OCI-LY7 (cell line): ENCODE data around the gene CPA1.

ENCODE experiments used
- CTCF ChIP-seq: fragments of 200-600 bp; sonication (generic); conservative IDR thresholded peaks from 2 replicates; pipeline ENCODE4 v1.5.1; 2014; ENCODE audit warnings: mild to moderate bottlenecking, antibody characterized with exemption, low read length, moderate library complexity, mixed read lengths
- EZH2phosphoT487 ChIP-seq: fragments of 200-600 bp; sonication (generic); IDR thresholded peaks from 2 replicates; pipeline ENCODE4 v1.6.1; 2018; ENCODE audit warnings: low read depth, borderline replicate concordance, mild to moderate bottlenecking, mixed run types, antibody characterized with exemption, low read length, moderate library complexity, mixed read lengths

GRCh38 chr7:130349911-130350782, 30.1 kb upstream of the CPA1 start:
- no peak for TF ChIP-seq CTCF
- no peak for TF ChIP-seq EZH2phosphoT487
